Forelimb muscle (tissue), 1 donor: ENCODE results near the gene GRIK4. TPM values are rescaled to one million over a fixed set of nuclear protein-coding genes. Genes with fewer than 3 reads are reported as not detected.

Source experiments
- DNase-seq: peaks from one replicate; pipeline ENCODE4 v3.0.0-alpha.2; 2013; ENCODE audit warnings: low read depth
- polyA plus RNA-seq: library from polyadenylated mRNA; unstranded; fragments of 120-200 nt; gene quantifications from one replicate; pipeline ENCODE4 v1.2.1, GENCODE V29; 2013; ENCODE audit not compliant: insufficient read length

Gene GRIK4
- polyA plus RNA-seq, 1 donor: 0.23 TPM

GRCh38 chr11:120837696-120838095 is 326.1 kb downstream of the GRIK4 start:
- DNase-seq: no peak

- DNase-seq: no peak
Observed at GRCh38 chr11:120839201-120839600, 327.7 kb downstream of the GRIK4 start.

DNA sequence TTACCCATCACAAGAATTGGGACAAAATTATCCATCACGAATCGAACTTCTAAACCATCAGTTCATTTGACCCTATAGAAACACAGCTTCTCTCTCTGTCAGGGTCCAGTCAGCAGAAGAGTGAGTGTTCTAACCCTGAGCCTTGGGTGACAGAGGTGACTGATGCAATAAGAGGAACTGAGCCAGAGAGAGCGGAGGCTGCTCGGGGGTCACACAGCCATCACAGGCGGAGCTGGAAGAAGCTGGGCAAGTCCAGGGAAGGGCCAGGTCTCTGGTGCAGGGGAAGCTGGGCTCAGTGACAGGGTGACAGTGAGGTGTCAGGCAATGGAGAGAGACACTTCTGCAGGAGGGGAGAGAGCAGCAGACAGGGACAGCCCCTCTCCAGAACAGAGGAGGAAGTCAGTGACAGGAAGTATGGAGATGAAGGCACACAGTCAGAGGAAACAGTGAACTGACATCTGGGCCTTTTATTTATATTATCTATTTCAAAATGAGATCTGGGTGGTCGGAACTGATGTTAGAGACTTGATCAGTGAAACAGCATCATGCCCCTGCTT is 328.4 kb downstream of the GRIK4 start:
- no peak for DNase-seq

DNA sequence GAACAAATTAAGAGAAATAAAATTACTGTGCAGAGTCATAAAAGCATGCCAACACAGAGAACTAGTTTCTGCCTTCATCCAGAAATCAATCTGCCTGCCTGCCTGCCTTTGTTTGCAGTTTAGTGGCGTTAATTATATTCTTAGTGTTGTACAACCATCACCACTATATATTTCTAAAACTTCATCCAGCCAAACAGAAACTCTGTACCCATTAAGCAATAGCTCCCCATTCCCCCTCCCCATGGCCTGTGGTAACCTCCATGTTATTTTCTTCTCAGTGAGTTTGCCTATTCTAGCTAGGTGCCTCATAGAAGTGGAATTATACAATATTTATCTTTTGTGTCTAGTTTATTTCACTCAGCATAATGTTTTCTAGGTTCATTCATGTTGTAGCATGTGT is 329.1 kb downstream of the GRIK4 start:
- no peak for DNase-seq

- no peak for DNase-seq
Observed at GRCh38 chr11:120841074-120841473, 329.5 kb downstream of the GRIK4 start.

- DNase-seq: no peak
Observed at GRCh38 chr11:120842195-120842594, 330.6 kb downstream of the GRIK4 start.

- DNase-seq: no peak
Observed at GRCh38 chr11:120853435-120853834, 341.9 kb downstream of the GRIK4 start.

DNA sequence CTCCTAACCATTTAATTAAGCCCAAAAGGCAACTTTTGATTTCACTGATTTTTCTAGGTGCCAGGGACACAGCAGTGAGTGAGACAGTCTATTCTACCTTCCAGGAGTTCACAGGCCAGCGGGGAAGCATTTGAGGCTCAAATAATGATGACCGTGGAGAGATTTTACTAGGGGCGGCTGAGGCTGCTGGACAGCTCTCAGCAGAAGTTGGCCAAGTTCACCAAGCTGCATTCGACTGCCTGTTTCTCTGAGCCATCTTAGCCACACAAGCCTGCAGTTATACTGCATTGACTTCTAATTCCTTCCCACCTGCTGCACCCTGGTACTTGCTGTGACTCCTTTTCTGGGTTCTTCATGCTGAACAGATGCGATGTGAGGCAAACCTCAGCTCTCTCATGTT is 343.4 kb downstream of the GRIK4 start:
- no peak for DNase-seq

- DNase-seq: no peak
Observed at GRCh38 chr11:120857508-120857907, 346.0 kb downstream of the GRIK4 start.

GRCh38 chr11:120858740-120859139 is 347.2 kb downstream of the GRIK4 start:
- no peak for DNase-seq

DNA sequence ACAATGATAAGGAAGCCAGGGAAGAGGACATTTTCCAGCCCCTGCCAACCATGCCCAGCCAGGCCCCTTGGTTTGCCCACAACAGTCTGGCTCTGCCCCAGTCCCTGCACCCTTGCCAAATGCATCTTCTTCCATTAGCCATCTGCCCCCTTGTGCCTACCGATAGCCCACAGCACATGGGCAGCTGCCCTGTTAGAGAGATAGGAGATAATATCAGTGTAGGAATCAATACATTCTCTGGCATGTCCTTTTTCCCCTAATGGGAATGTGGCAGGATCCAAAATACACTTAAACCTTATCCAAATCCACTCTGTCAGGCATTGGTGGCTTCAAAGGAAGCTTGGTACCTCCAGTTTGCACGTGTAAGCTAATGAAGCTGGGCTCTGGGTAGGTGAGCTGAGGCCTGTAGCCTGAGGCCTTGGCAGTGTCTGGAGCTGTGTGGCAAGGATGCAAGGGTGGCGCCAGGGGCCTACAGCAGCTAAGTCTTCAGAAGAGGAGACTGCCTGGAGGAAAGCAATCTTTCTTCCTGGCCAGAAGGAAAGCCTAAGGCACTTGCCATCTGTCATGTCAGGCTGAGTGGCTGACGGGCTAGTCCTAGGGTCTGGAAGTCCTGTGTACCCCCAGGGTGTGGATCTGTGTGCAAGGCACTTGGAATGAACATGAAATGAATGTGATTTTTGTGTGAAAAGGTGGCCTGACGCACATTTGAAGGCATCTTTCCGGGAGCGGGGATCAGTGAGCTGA is 348.2 kb downstream of the GRIK4 start:
- DNase-seq: no peak

DNA sequence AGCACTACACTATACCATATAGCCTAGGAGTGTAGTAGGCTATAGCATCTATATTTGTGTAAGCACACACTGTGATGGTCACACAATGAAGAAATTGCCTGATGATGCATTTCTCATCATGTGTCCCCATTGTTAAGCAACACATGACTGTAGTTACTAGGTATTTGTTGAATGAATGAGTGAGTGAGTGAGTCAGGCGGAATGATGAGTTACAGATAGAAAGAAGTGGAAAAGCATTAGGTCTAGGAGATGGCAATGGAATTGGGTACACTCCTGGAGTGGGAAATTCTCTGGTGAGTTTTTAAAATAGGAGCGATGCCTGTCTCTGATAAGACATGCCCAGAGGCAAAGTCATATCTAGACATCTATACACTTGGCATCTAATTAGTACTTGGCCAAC is 351.8 kb downstream of the GRIK4 start:
- no peak for DNase-seq

DNA sequence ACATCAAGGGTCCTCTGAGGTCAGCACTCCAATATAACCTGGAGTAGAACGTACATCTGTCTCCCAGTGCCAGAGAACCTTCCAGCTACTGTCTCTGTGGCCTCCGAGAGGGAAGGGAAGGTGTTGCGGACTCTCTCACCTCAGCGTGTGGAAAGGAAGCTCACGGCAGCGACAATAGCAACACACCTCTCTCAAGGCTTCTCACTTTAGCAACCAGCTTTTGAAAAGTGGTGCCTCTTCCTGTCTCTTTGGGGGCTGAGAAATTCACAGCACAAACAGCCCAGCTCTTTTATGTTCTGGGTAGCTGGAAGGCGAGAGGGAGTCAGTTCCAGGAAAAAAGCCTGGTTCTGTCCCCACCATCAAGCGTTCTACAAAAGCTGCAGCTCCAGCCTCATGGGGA is 355.5 kb downstream of the GRIK4 start:
- no peak for DNase-seq

DNA sequence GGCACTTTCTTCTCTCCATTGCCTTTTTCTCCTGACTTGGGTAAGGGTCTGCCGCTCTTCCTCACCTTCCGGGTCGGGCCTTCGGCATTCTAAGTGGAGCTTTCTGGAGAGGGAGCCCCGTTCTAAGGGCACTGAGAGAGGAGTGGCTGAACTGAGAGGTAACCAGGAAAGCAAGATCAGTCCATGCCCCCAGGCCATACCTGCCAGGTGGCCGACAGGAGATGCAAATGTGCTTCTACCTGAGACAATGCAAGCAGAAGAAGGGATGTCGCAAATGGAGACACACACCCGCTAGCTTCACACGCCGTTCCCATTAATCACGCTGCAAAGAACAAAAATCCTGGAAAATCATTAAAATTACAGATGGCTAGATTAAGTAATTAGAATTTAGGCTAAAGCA is 356.0 kb downstream of the GRIK4 start:
- no peak for DNase-seq

- DNase-seq: no peak
Observed at GRCh38 chr11:120867988-120868387, 356.4 kb downstream of the GRIK4 start.

DNA sequence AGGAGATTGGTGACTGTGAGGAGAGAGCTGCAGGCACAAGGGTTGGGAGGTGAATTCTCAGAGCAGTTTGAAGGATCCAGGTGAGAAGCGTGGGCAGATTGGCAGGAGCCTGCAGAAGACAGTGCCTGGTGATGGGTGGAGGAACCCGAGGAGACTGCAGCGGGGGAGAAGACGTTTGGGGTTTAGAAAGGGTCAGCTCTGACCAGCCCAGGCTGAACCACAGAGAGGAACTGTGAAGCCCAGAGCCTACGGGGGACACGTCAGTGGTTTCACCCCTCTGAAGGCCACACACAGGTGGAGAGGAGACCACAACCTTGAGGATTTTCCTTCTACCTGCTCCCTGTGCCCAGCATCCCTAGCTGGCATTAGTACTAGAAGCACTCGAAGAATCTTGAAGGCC is 357.5 kb downstream of the GRIK4 start:
- DNase-seq: no peak

- no peak for DNase-seq
Observed at GRCh38 chr11:120869516-120870011, 358.0 kb downstream of the GRIK4 start.

- DNase-seq: no peak
Observed at GRCh38 chr11:120871194-120871593, 359.6 kb downstream of the GRIK4 start.

- no peak for DNase-seq
Observed at GRCh38 chr11:120871924-120872323, 360.4 kb downstream of the GRIK4 start.

- DNase-seq: no peak
Observed at GRCh38 chr11:120873966-120874735, 362.6 kb downstream of the GRIK4 start.

DNA sequence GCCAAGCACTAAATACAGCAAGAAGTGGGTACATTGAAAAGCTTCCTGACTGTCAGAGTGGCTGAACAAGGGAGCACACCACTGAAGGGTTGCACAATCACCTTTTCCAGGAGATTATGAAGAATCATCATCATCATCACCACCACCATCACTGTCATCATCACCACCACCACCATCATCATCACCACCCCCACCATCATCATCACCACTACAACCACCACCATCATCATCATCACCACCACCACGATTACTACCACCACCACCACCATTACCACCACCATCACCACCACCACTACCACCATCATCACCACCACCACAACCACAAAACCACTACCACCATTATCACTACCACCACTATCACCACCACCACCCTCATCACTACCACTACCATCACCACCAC is 364.4 kb downstream of the GRIK4 start:
- no peak for DNase-seq

DNA sequence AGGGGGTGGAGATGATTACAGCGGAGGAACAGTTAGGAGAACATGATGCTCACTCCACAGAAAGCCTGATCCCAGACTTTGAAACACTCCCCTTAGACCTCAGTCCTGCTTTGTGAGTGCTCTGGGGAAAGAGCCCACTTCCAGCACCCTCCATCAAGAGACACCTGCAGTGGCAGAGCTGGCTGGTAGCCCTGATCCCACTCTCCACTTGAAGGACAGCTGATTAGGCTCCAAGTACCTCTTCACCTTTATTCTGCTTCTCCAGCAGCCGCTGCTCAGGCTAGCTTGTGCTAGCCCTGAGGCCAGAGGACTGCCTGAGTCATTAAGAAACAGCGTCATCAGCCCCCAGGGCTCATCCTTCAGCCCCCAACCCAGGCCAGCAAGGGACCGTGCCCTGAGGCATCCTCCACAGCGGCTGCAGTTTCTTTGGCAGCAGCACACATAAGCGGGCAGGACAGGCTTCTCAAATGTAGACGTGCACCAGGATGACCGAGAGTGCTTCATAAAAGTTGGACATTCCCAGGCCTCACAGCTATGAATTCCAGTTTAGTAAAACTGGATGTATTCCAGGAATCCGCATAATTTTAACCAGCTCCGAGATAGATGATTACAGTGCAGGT is 366.3 kb downstream of the GRIK4 start:
- no peak for DNase-seq
